A673 (cell line): Measurements from ENCODE around the gene POLD2. TPM values are rescaled to one million over a fixed set of nuclear protein-coding genes. Genes with fewer than 3 reads are reported as not detected.

Source experiments
- BruUV-seq: library from RNA; stranded (reverse); fragments of 400-500 nt; replicated peaks from 2 replicates; lab custom pipeline; 2021; lab: Mats Ljungman, UMichigan
- CTCF ChIA-PET: fragments of 300-600 bp; sonication (Branson Sonifier 250); formaldehyde crosslinking; loops from one replicate; lab custom pipeline; 2022; ENCODE audit warnings: antibody characterized with exemption; lab: Charles Lee
- POLR2A ChIA-PET: fragments of 300-600 bp; sonication (Branson Sonifier 250); formaldehyde crosslinking; loops from one replicate; lab custom pipeline; 2022; ENCODE audit warnings: antibody characterized with exemption; ENCODE audit not compliant: low non-redundant PET; lab: Charles Lee
- DNase-seq: peaks from one replicate; pipeline ENCODE4 v3.0.0-alpha.2; 2015; ENCODE audit warnings: low spot score
- H3K27ac ChIP-seq: fragments of 200-600 bp; sonication (generic); 2 replicates; pipeline ENCODE4 v1.5.1; 2016; ENCODE audit warnings: mixed run types, low read depth, mild to moderate bottlenecking, mixed read lengths, antibody characterized with exemption, low read length; ENCODE audit not compliant: poor library complexity, severe bottlenecking
- H3K27me3 ChIP-seq: fragments of 200-600 bp; sonication (generic); replicated peaks from 2 replicates; pipeline ENCODE4 v1.6.1; 2017; ENCODE audit warnings: mixed run types, low read depth, mild to moderate bottlenecking, mixed read lengths, antibody characterized with exemption, low read length; ENCODE audit not compliant: insufficient read depth, poor library complexity
- H3K36me3 ChIP-seq: fragments of 200-600 bp; sonication (generic); 2 replicates; pipeline ENCODE4 v1.6.1; 2016; ENCODE audit warnings: mixed run types, mild to moderate bottlenecking, mixed read lengths, antibody characterized with exemption, low read length; ENCODE audit not compliant: insufficient read depth, poor library complexity, severe bottlenecking
- H3K4me1 ChIP-seq: fragments of 200-600 bp; sonication (generic); 2 replicates; pipeline ENCODE4 v1.6.1; 2017; ENCODE audit warnings: mixed run types, mild to moderate bottlenecking, mixed read lengths, antibody characterized with exemption, low read length; ENCODE audit not compliant: insufficient read depth, poor library complexity, severe bottlenecking
- H3K4me3 ChIP-seq: fragments of 200-600 bp; sonication (generic); 2 replicates; pipeline ENCODE4 v1.5.1; 2016; ENCODE audit warnings: low read depth, mixed run types, mild to moderate bottlenecking, mixed read lengths, low read length; ENCODE audit not compliant: poor library complexity, severe bottlenecking
- H3K9me3 ChIP-seq: fragments of 200-600 bp; sonication (generic); 2 replicates; pipeline ENCODE4 v1.6.1; 2016; ENCODE audit warnings: mixed run types, low read depth, mild to moderate bottlenecking, mixed read lengths, antibody characterized with exemption, low read length; ENCODE audit not compliant: poor library complexity, severe bottlenecking
- EZH2 ChIP-seq: fragments of 200-600 bp; sonication (generic); IDR thresholded peaks from 2 replicates; pipeline ENCODE4 v1.6.1; 2017; ENCODE audit warnings: borderline replicate concordance, low read depth, mild to moderate bottlenecking, mixed read lengths, antibody characterized with exemption, low read length; ENCODE audit not compliant: poor library complexity, severe bottlenecking
- intact Hi-C: fragments of 100-400 bp; cut with micrococcal nuclease; formaldehyde crosslinking; loops from one replicate; pipeline ENCODE4 v1.10.0; 2022; ENCODE audit not compliant: unreplicated experiment
- total RNA-seq: library from RNA; stranded (reverse); gene quantifications from 2 replicates; pipeline ENCODE4 v1.2.3, GENCODE V29; 2021
- TF ChIP-seq, protein P1 (sequence below): fragments of 300-800, 200-600 bp; sonication (generic); conservative IDR thresholded peaks from 2 replicates; pipeline ENCODE4 v1.5.1; 2017; ENCODE audit warnings: low read depth, mild to moderate bottlenecking, antibody characterized with exemption, low read length, moderate library complexity, mixed read lengths

The POLD2 gene
- total RNA-seq, 1 experiment from 2014 or later, result 252 TPM

DNA sequence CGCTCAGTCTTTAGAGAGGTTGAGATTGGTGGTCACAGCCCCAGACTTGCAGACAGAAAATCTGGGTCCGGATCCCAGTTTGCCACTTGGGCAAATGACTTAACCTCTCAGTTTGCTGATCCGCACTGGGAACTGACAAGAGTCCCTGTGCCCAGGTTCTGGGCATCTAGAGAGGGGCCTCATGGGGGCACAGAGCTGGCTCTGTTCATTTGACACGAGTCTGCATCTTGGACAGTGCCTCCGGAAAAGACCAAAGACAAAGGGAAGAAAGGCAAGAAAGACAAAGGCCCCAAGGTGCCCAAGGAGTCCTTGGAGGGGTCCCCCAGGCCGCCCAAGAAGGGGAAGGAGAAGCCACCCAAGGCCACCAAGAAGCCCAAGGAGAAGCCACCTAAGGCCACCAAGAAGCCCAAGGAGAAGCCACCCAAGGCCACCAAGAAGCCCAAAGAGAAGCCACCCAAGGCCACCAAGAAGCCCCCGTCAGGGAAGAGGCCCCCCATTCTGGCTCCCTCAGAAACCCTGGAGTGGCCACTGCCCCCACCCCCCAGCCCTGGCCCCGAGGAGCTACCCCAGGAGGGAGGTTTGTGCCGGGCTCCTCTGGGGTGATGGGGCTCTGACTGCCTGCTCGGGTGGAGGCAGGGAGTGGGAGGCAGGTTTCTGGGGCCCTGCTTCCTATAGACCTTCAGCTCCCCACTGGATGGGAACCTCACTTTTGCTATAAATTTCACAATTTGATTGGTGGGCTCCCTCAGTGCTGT lies 16.9 kb downstream of the POLD2 start:
- POLR2A ChIA-PET, result no interaction called here
- CTCF ChIA-PET, result no interaction called here

DNA sequence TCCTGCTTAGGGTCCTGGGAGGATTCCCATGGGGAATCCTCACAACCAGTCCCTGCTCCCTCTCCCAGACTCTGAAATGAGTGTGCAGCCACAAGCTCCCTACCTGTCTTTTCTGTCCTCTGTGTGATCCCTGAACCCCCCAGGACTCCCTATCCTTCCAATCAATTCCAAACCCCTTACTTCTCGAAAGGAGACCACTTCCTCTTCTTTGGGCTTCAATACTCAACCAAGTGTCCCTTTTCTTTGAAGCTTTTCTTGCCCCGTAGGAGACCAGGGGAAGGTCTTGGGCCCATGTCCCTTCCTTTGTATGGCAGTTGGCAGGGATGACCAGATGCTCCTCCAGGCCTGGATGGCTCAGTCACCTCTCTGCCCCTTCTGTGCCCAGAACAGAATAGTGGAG lies 17.5 kb downstream of the POLD2 start:
- DNase-seq, result no peak
- Histone ChIP-seq H3K27ac (peak overlapping the region; percentile 14), H3K4me3 (no peak overlapping the region), H3K36me3 (no peaks in the 10 kb centered on the region), H3K27me3 (no peaks in the 10 kb centered on the region), H3K9me3 (no peaks in the 10 kb centered on the region), H3K4me1 (peaks cover 9% of the 10 kb centered on the region)
- BruUV-seq, result no TSS peak
- intact Hi-C loops, result no loop called here
- ChIA-PET POLR2A (no interaction called here), CTCF (no interaction called here)
- TF ChIP-seq, protein P1, sequence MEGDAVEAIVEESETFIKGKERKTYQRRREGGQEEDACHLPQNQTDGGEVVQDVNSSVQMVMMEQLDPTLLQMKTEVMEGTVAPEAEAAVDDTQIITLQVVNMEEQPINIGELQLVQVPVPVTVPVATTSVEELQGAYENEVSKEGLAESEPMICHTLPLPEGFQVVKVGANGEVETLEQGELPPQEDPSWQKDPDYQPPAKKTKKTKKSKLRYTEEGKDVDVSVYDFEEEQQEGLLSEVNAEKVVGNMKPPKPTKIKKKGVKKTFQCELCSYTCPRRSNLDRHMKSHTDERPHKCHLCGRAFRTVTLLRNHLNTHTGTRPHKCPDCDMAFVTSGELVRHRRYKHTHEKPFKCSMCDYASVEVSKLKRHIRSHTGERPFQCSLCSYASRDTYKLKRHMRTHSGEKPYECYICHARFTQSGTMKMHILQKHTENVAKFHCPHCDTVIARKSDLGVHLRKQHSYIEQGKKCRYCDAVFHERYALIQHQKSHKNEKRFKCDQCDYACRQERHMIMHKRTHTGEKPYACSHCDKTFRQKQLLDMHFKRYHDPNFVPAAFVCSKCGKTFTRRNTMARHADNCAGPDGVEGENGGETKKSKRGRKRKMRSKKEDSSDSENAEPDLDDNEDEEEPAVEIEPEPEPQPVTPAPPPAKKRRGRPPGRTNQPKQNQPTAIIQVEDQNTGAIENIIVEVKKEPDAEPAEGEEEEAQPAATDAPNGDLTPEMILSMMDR, result no peak
- TF ChIP-seq EZH2, result no peak

More for the DNA sequence above, 16.9 kb downstream of the POLD2 start:
- Histone ChIP-seq H3K27ac (no peak overlapping the region), H3K4me1 (peaks cover 9% of the 10 kb centered on the region), H3K27me3 (no peaks in the 10 kb centered on the region), H3K4me3 (no peak overlapping the region), H3K9me3 (no peaks in the 10 kb centered on the region), H3K36me3 (no peaks in the 10 kb centered on the region)
- intact Hi-C loops, result no loop called here
- TF ChIP-seq, protein P1, result no peak
- no peak for TF ChIP-seq EZH2
- no TSS peak for BruUV-seq
- no peak for DNase-seq

DNA sequence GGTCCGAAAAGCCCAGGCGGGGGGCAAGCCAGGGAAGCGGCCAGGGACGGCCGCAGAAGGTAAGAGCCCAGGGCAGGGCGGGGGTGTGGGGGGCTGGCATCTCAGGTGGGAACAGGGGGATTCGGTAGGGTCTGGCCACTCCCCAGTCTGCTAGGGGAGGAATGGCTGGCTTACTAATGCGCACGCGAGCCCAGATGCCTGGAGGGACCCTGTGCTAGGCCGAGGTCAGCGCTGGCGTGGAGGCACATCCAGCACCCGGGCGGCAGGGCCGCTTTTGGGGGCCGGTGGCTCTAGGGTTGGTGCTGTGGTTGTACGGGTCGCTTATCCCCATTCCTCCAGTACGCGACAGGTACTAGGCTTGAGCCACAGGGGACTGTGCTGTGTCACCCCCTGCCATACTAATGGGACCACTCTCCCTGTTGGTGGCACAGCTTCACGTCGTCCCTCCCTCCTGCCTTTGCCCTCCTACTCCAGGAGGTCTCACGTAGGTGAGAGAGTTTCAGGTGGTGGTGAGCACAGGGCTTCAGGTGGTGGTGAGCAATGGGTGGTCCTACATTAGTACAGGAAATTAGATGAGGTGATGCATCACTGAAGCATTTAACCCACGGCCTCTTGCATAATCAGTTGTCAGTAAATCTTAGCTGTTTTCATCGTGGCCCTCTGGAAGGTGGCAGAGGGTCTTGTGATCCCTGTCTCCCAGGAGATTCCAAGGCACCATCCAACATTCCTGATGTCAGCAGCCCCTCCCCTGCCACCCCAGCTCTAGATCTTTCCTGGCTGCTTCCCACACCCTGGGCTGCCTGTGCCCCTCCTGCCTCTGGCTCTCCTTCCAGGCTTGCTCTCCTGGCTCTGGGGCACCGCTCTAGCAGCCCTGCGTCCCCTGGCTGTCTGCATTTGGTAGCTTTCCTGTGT lies 18.2 kb downstream of the POLD2 start:
- CTCF ChIA-PET, result no interaction called here
- no peaks in the 10 kb centered on the region for H3K27me3 ChIP-seq
- peak overlapping the region; percentile 76 for H3K27ac ChIP-seq
- POLR2A ChIA-PET, result interaction anchor here (0.6 kb wide), 1 partner anchor 37 kb away, joined by 3 read pairs; no protein-coding TSS in a partner anchor
- intact Hi-C loops, result no loop called here
- no peaks in the 10 kb centered on the region for H3K36me3 ChIP-seq
- H3K4me1 ChIP-seq, result peaks cover 9% of the 10 kb centered on the region
- H3K4me3 ChIP-seq, result peak overlapping the region; percentile 71
- DNase-seq, result no peak
- no peaks in the 10 kb centered on the region for H3K9me3 ChIP-seq
- BruUV-seq, result no TSS peak
- TF ChIP-seq, protein P1, result no peak
- no peak for TF ChIP-seq EZH2
